SU-DHL-6 (cell line): ENCODE data around the gene PDGFC.

ENCODE experiments used
- H2AFZ ChIP-seq: fragments of 200-600 bp; sonication (generic); 2 replicates; pipeline ENCODE4 v1.6.1; 2014; ENCODE audit warnings: low read depth, mild to moderate bottlenecking, moderate library complexity, mixed read lengths, antibody characterized with exemption, low read length; ENCODE audit not compliant: severe bottlenecking
- H3F3A ChIP-seq: fragments of 200-600 bp; shearing (Covaris generic); 2 replicates; pipeline ENCODE4 v1.6.0; 2016; ENCODE audit warnings: antibody characterized with exemption, mild to moderate bottlenecking; ENCODE audit not compliant: insufficient read depth
- H3K27ac ChIP-seq: fragments of 200-600 bp; sonication (generic); 2 replicates; pipeline ENCODE4 v1.5.1; 2016; ENCODE audit warnings: low read depth, mild to moderate bottlenecking, low read length, moderate library complexity, mixed read lengths
- H3K27me3 ChIP-seq: fragments of 200-600 bp; sonication (generic), shearing (Covaris generic); 2 replicates; pipeline ENCODE4 v1.6.0; 2014; ENCODE audit warnings: mild to moderate bottlenecking, low read length
- H3K36me3 ChIP-seq: fragments of 200-600 bp; sonication (generic); 2 replicates; pipeline ENCODE4 v1.6.1; 2014; ENCODE audit warnings: mild to moderate bottlenecking, low read length, mixed read lengths
- H3K4me2 ChIP-seq: fragments of 300-600, 200-600 bp; shearing (Covaris generic), sonication (generic); 2 replicates; pipeline ENCODE4 v1.6.0; 2014; ENCODE audit warnings: low read length, low read depth, mild to moderate bottlenecking; ENCODE audit not compliant: poor library complexity, severe bottlenecking
- H3K4me3 ChIP-seq: fragments of 200-600 bp; sonication (generic); 2 replicates; pipeline ENCODE4 v1.5.1; 2014; ENCODE audit warnings: antibody characterized with exemption, low read length, mild to moderate bottlenecking, mixed read lengths; ENCODE audit not compliant: insufficient read depth, poor library complexity, severe bottlenecking
- H3K79me2 ChIP-seq: fragments of 200-600 bp; sonication (generic); 2 replicates; pipeline ENCODE4 v1.6.1; 2014; ENCODE audit warnings: mild to moderate bottlenecking, low read length, moderate library complexity; ENCODE audit not compliant: insufficient read depth
- H3K9ac ChIP-seq: fragments of 200-600 bp; sonication (generic); 2 replicates; pipeline ENCODE4 v1.7.0; 2014; ENCODE audit warnings: mild to moderate bottlenecking, low read length
- H3K9me2 ChIP-seq: fragments of 200-600 bp; sonication (generic); replicated peaks from 2 replicates; pipeline ENCODE4 v1.6.1; 2014; ENCODE audit warnings: low read length; ENCODE audit not compliant: insufficient read depth
- H3K9me3 ChIP-seq: fragments of 200-600 bp; sonication (generic); 2 replicates; pipeline ENCODE4 v1.6.1; 2014; ENCODE audit warnings: low read length, mixed read lengths; ENCODE audit not compliant: insufficient read depth
- H4K20me1 ChIP-seq: fragments of 200-600 bp; sonication (generic); 2 replicates; pipeline ENCODE4 v1.6.1; 2014; ENCODE audit warnings: low read depth, mild to moderate bottlenecking, antibody characterized with exemption, low read length, moderate library complexity, mixed read lengths
- EZH2phosphoT487 ChIP-seq: fragments of 200-600 bp; sonication (generic), shearing (Covaris generic); conservative IDR thresholded peaks from 2 replicates; pipeline ENCODE4 v1.6.1; 2018; ENCODE audit warnings: mild to moderate bottlenecking, antibody characterized with exemption, low read length, moderate library complexity, mixed read lengths
- TF ChIP-seq, protein P1 (sequence below): fragments of 200-600 bp; sonication (generic); IDR thresholded peaks from one replicate; pipeline ENCODE4 v1.5.1; 2017; ENCODE audit warnings: antibody characterized with exemption, mild to moderate bottlenecking, low read length, moderate library complexity; ENCODE audit not compliant: insufficient read depth, poor library complexity, severe bottlenecking

Gene PDGFC

DNA sequence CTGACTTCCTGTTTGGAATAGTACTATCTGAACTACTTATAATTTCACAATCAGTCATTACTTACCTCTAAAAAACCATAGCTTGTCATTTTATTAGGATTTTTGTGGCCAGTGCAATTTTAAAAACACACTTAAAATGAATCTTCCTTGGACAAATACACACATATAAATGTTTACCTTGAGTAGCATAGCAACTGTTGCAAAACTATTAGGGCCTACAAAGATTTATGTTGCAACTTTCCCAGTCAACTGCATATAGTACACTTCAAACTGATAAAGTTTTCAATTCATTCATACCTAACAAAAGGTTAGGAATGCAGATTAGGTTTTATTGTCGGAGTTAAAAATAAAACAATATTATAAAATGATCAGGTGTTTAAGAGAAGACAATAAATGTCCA, 193.0 kb downstream of the PDGFC start:
- H3F3A ChIP-seq = no peaks in the 10 kb centered on the region
- H3K9ac ChIP-seq = no peak overlapping the region
- TF ChIP-seq, protein P1, sequence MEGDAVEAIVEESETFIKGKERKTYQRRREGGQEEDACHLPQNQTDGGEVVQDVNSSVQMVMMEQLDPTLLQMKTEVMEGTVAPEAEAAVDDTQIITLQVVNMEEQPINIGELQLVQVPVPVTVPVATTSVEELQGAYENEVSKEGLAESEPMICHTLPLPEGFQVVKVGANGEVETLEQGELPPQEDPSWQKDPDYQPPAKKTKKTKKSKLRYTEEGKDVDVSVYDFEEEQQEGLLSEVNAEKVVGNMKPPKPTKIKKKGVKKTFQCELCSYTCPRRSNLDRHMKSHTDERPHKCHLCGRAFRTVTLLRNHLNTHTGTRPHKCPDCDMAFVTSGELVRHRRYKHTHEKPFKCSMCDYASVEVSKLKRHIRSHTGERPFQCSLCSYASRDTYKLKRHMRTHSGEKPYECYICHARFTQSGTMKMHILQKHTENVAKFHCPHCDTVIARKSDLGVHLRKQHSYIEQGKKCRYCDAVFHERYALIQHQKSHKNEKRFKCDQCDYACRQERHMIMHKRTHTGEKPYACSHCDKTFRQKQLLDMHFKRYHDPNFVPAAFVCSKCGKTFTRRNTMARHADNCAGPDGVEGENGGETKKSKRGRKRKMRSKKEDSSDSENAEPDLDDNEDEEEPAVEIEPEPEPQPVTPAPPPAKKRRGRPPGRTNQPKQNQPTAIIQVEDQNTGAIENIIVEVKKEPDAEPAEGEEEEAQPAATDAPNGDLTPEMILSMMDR = no peak
- no peak for TF ChIP-seq EZH2phosphoT487
- no peak overlapping the region for H3K4me2 ChIP-seq
- H3K36me3 ChIP-seq = no peaks in the 10 kb centered on the region
- H3K4me3 ChIP-seq = no peak overlapping the region
- H3K79me2 ChIP-seq = no peaks in the 10 kb centered on the region
- H4K20me1 ChIP-seq = no peaks in the 10 kb centered on the region
- H3K27ac ChIP-seq = no peak overlapping the region
- no peaks in the 10 kb centered on the region for H3K9me2 ChIP-seq
- H2AFZ ChIP-seq = no peak overlapping the region
- no peaks in the 10 kb centered on the region for H3K27me3 ChIP-seq
- no peaks in the 10 kb centered on the region for H3K9me3 ChIP-seq

DNA sequence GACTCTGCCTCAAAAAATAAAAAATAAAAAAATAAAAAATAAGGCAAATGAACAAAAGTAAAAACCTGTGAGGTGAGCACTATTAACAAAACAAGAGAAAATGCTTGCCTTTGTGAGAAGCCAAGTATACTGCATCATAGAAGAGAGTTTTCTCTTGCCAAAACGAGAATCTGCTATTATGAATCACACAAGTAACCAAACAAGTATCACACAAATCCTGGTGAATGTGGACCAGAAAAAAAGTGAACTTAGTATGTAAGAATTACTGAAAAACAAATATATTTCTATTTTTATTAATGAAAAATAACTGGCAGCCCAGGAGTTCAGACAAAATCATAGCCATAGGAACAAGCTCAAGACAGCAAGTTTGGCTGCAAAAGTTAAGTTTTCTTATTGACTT, 193.5 kb downstream of the PDGFC start:
- Histone ChIP-seq H3K27ac (no peak overlapping the region), H3K4me2 (no peak overlapping the region)

DNA sequence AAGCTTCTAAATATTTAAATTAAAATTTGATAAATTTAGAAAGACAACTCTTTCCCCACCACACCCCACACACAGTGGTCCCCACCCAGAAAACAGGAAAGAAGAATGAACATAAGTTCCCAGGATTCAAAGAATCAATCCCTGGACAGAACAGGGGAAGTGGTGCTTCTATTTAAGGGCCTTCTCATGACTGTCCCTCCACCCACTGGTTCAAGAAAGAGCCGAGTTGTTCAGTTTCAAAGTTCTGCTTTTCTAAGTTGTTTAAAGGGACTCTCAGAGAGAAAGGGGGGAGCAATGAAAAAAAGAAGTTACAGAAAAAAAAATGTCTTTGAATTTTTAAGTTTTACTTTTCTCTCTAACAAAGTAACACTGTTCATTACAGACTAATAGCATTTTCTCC, 195.8 kb downstream of the PDGFC start:
- Histone ChIP-seq H3K9ac (no peak overlapping the region), H3K36me3 (no peaks in the 10 kb centered on the region), H3K4me2 (no peak overlapping the region), H3K27ac (no peak overlapping the region), H3K9me3 (no peaks in the 10 kb centered on the region), H3F3A (no peaks in the 10 kb centered on the region), H4K20me1 (no peaks in the 10 kb centered on the region), H3K9me2 (no peaks in the 10 kb centered on the region), H3K27me3 (no peaks in the 10 kb centered on the region), H3K79me2 (no peaks in the 10 kb centered on the region), H3K4me3 (no peak overlapping the region), H2AFZ (no peak overlapping the region)
- TF ChIP-seq, protein P1 = no peak
- TF ChIP-seq EZH2phosphoT487 = no peak

More for the DNA sequence above, 193.5 kb downstream of the PDGFC start:
- H3K4me3 ChIP-seq = no peak overlapping the region
- H3K27me3 ChIP-seq = no peaks in the 10 kb centered on the region
- TF ChIP-seq, protein P1 = no peak
- no peak for TF ChIP-seq EZH2phosphoT487
- H2AFZ ChIP-seq = no peak overlapping the region
- no peaks in the 10 kb centered on the region for H3K9me3 ChIP-seq
- no peaks in the 10 kb centered on the region for H3F3A ChIP-seq
- no peaks in the 10 kb centered on the region for H4K20me1 ChIP-seq
- no peaks in the 10 kb centered on the region for H3K36me3 ChIP-seq
- no peak overlapping the region for H3K9ac ChIP-seq
- no peaks in the 10 kb centered on the region for H3K79me2 ChIP-seq
- no peaks in the 10 kb centered on the region for H3K9me2 ChIP-seq

DNA sequence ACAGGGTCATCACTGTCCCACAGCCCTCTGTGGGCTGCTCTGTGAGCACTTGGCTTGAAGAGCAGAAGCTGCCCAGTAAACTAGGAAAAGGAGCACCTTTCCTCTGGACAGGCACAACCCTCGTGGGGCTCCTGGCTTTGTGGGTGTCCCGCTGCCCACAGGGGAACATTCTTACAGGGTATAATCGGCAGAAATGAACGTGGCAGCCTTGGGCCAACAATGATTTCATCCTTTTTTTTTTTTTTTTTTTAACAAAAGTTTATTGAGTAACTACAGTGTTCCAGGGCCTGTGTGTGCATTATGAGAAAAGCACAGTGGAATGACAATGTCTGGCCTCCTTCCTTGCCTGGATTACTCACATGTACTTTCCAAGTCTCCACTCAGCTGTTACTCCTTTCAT, 197.2 kb downstream of the PDGFC start:
- no peak overlapping the region for H3K27ac ChIP-seq
- TF ChIP-seq, protein P1 = no peak
- no peak for TF ChIP-seq EZH2phosphoT487
- H3K4me2 ChIP-seq = no peak overlapping the region
- H3K79me2 ChIP-seq = no peaks in the 10 kb centered on the region
- H3K9ac ChIP-seq = no peak overlapping the region
- H4K20me1 ChIP-seq = no peaks in the 10 kb centered on the region
- no peaks in the 10 kb centered on the region for H3K36me3 ChIP-seq
- no peaks in the 10 kb centered on the region for H3F3A ChIP-seq
- no peak overlapping the region for H3K4me3 ChIP-seq
- no peaks in the 10 kb centered on the region for H3K27me3 ChIP-seq
- no peaks in the 10 kb centered on the region for H3K9me2 ChIP-seq
- H3K9me3 ChIP-seq = no peaks in the 10 kb centered on the region
- no peak overlapping the region for H2AFZ ChIP-seq
